Left lung (tissue), 10 donors: ENCODE measurements around the gene SLC6A12. TPM values are rescaled to one million over a fixed set of nuclear protein-coding genes. Genes with fewer than 3 reads are reported as not detected.
A peak's percentile ranks its signal among the peaks of the same experiment; 100 is the strongest.

Experiments used
- ATAC-seq: fragments of 200-7000 bp; cut with Tn5 transposase; one replicate; pipeline ENCODE4 v1.9.1; 2020; ENCODE audit warnings: moderate library complexity
- DNase-seq, 4 donors: peaks; one replicate each; pipeline ENCODE4 v3.0.0-alpha.2; 2013 to 2020
- H3K27ac ChIP-seq, 2 donors: fragments of 200-600 bp; sonication (generic) in 1 of 2; one replicate each; pipeline versions ENCODE4 v1.5.0 to v1.8.0; 2020 to 2021
- H3K27me3 ChIP-seq, 2 donors: fragments of 200-600 bp; sonication (generic) in 1 of 2; one replicate each; pipeline versions ENCODE4 v1.5.0 to v1.8.0; 2020 to 2021
- H3K36me3 ChIP-seq, 2 donors: fragments of 200-600 bp; sonication (generic) in 1 of 2; one replicate each; pipeline versions ENCODE4 v1.5.0 to v1.8.0; 2020 to 2021
- H3K4me1 ChIP-seq, 2 donors: fragments of 200-600 bp; one replicate each; pipeline ENCODE4 v1.8.0; 2021
- H3K4me3 ChIP-seq, 2 donors: fragments of 200-600 bp; sonication (generic) in 1 of 2; one replicate each; pipeline versions ENCODE4 v1.5.0 to v1.8.0; 2020 to 2021; ENCODE audit warnings: mild to moderate bottlenecking in 1 of 2
- H3K9me3 ChIP-seq, 2 donors: fragments of 200-600 bp; sonication (generic) in 1 of 2; one replicate each; pipeline versions ENCODE4 v1.5.0 to v1.8.0; 2020 to 2021
- intact Hi-C, 2 donors: fragments of 100-400 bp; cut with DNase I; formaldehyde crosslinking; loops; one replicate each; pipeline versions ENCODE4 v1.11.2 to v1.14.2; 2022
- polyA plus RNA-seq, 6 donors: library from polyadenylated mRNA; unstranded; fragments of 120-200 nt; gene quantifications; one replicate each; pipeline ENCODE4 v1.2.1, GENCODE V29; 2013; ENCODE audit not compliant: insufficient read length in 6 of 6
- total RNA-seq, 2 donors: library from RNA; stranded (reverse); fragmentation: NEBNext Ultra II Directional; extraction: Animal tissue kit (Norgen Biotek cat#: 25700); gene quantifications; one replicate each; pipeline ENCODE4 v1.2.1, GENCODE V29; 2021
- TF ChIP-seq, protein P1 (sequence below), 2 donors: fragments of 200-600 bp; sonication (generic) in 1 of 2; IDR thresholded peaks; one replicate each; pipeline versions ENCODE4 v1.5.0 to v1.8.0; 2021; ENCODE audit warnings: antibody characterized with exemption in 2 of 2
- donor health status: DM: no; HTN: yes; CAD: no.
- donor health status: DM: no; HTN: no; CAD: no.

SLC6A12 gene
- total and polyA plus RNA-seq, 8 donors: 0.52 to 4.7 (median 0.92) TPM

DNA sequence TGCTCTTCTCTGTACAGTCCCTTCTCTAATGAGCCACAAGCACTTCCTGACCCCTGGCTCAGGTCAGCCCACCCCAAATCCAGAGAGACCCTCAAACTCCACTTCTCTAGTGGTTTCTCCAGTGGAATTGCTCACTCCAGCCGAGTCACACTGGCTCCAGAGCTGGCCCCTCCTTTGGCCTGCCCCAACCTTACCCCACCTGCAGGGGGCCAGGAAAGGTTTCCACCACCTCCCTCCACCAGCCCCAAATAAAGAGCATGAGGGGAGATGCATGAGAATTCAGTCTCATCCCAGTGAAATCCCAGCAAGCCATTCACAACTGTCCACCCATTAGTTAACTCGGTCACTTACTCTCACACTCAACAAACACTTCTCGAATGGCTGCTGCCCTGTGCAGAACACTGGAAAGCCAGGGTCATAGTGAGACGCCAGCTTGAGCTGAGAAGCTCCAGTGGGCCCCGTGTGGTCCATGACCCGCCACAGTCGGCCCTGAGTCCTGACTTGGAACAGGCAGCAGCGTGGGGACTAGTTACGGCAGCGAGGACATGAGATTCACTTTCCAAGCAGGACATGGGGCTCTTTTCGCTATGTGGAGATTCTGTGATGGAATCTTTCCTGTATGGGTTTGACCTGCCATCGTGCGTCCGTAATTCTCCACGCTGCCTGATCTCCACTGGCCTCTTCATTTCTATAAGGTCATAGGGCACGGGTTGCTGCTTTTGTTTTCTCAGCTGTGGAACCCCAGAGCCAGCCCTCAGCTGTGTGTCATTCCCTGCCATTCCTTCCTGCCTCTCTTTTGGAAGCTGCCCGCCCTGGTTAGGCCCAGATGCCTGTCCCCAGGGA, 44.2 kb downstream of the SLC6A12 start:
- Histone ChIP-seq H3K9me3 (no peaks in the 10 kb centered on the region), H3K4me3 (no peak overlapping the region), H3K27me3 (peaks cover 0 to 52% of the 10 kb centered on the region in 2 donors), H3K27ac (no peak overlapping the region), H3K4me1 (no peaks in the 10 kb centered on the region), H3K36me3 (no peaks in the 10 kb centered on the region)
- TF ChIP-seq, protein P1, sequence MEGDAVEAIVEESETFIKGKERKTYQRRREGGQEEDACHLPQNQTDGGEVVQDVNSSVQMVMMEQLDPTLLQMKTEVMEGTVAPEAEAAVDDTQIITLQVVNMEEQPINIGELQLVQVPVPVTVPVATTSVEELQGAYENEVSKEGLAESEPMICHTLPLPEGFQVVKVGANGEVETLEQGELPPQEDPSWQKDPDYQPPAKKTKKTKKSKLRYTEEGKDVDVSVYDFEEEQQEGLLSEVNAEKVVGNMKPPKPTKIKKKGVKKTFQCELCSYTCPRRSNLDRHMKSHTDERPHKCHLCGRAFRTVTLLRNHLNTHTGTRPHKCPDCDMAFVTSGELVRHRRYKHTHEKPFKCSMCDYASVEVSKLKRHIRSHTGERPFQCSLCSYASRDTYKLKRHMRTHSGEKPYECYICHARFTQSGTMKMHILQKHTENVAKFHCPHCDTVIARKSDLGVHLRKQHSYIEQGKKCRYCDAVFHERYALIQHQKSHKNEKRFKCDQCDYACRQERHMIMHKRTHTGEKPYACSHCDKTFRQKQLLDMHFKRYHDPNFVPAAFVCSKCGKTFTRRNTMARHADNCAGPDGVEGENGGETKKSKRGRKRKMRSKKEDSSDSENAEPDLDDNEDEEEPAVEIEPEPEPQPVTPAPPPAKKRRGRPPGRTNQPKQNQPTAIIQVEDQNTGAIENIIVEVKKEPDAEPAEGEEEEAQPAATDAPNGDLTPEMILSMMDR (IDR thresholded peaks at IDR 0.05): no peak
- ATAC-seq (no peak), DNase-seq (no peak)
- intact Hi-C loops: no loop called here

DNA sequence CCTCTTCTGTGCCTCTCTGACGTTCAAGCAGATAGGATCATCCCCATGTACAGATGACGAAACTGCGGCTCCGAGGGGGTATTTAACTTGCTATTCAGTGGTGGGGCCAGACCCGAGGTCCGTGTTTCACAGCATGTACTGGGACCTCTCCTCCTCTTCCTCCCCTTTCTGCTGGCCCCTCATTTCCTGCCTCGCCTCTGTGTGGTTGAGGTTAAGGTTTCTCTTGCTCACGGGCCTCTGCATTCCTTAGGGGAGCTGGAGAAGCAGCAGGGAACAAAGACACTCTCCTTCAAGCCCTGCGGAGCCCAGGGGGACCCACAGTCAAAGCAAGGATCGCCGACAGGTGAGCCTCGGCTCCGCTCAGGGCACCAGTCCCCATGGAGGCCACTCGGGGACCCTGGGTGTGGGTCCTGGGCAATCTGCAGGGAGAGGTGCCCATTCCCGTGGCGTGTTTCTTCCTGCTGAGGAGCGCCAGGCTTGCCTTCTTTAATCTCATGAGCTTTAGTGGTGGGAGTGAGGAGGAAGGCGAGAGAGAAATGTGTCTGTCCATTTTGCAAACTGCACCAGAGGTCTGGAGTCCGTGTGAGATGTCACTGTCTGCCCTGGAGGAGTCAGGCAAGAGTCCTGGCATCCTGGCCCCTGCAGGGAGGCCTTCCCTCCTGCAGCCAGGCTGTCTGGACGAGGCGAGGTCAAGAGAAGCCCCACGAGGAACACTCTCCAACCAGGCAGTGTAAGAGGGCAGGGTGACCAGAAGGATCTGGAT, 45.0 kb downstream of the SLC6A12 start:
- peak in 1 of 4 donors; percentile 50 for DNase-seq

DNA sequence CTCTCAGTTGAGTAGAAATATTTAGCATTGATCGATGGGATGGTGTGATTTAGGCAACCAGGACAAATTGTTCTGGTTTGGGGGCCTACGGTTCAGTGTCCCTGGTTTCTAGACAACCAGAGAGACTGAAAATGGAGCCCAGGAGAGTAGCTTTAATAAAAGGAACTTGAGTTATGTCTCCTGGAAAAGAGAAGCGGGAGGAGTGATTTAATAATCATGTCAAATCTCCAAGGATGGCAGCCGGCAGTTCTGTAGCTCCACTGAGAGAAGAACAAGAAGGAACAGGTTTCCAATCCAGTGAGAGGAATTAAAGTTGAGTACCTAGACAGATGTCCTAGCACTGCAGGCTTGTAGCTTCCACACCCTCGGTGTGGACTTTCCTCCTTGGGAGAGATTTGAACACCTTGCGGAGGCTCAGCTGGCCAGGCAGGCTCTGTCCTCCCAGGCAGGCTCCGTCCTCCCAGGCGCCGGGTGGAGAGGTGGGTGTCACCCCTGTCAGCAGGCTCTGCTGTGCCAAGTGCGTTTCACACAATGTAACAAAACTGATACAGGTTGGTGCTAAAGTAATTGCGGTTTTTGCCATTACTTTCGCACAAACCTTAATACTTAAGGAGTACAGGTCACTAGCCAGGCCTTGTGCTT, 45.9 kb downstream of the SLC6A12 start:
- Histone ChIP-seq H3K4me3 (no peak overlapping the region), H3K9me3 (no peaks in the 10 kb centered on the region), H3K27ac (no peak overlapping the region), H3K4me1 (no peaks in the 10 kb centered on the region), H3K27me3 (peaks cover 0 to 40% of the 10 kb centered on the region in 2 donors), H3K36me3 (no peaks in the 10 kb centered on the region)
- intact Hi-C loops: no loop called here
- DNase-seq (peak in 1 of 4 donors; percentile 71), ATAC-seq (no peak)
- TF ChIP-seq, protein P1 (IDR thresholded peaks at IDR 0.05): no peak

More for the DNA sequence above, 45.0 kb downstream of the SLC6A12 start:
- no peaks in the 10 kb centered on the region for H3K36me3 ChIP-seq
- ATAC-seq: no peak
- no peaks in the 10 kb centered on the region for H3K9me3 ChIP-seq
- H3K4me3 ChIP-seq: no peak overlapping the region
- H3K4me1 ChIP-seq: no peaks in the 10 kb centered on the region
- TF ChIP-seq, protein P1 (IDR thresholded peaks at IDR 0.05): no peak
- H3K27me3 ChIP-seq: peaks cover 0 to 43% of the 10 kb centered on the region in 2 donors
- intact Hi-C loops: no loop called here
- no peak overlapping the region for H3K27ac ChIP-seq

DNA sequence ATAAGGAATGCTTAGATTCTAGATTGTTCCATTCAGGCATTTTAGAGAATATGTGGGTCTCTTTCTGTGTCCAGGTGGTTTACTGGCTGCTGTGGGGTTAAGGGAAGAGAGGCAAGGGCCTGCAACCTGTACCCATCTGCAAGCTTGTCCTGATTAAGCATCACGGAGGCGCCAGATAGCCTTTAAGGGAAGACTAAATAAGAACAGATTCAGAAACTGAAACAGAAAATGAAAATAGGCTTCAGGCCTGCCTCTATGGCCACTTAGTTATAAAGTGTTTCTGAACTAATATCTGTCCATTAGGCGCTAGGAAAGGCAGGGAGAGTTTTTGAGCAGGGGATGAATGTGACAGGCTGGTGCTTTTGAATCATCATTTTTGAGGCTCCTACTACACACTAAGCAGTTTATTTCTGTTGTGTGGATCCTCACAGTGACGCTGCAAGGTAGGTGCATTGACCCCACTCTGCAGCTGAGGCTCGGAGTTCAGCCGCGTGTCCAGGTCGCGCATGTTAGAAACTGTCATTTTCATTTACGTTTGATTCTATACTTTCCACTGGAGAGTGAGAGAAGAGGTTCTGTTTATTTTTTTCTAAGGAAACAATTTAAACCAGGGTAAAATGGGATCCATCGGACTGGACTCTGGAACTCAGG, 47.4 kb downstream of the SLC6A12 start:
- Histone ChIP-seq H3K4me1 (no peaks in the 10 kb centered on the region), H3K9me3 (no peaks in the 10 kb centered on the region), H3K27me3 (peaks cover 0 to 25% of the 10 kb centered on the region in 2 donors), H3K27ac (no peak overlapping the region), H3K36me3 (no peaks in the 10 kb centered on the region), H3K4me3 (no peak overlapping the region)
- TF ChIP-seq, protein P1 (IDR thresholded peaks at IDR 0.05): no peak
- intact Hi-C loops: no loop called here
- DNase-seq: peak in 1 of 4 donors; percentile 36
- ATAC-seq: no peak
